HEK293T (cell line): ENCODE data around the gene SLC35B2.

Experiments used
- ARNT ChIP-seq: fragments of 450-650 bp; IDR thresholded peaks from 2 replicates; pipeline ENCODE4 v1.6.1; 2017; ENCODE audit warnings: mild to moderate bottlenecking
- BHLHE40 ChIP-seq: fragments of 450-650 bp; IDR thresholded peaks from 2 replicates; pipeline ENCODE4 v1.6.1; 2016; ENCODE audit warnings: mild to moderate bottlenecking, moderate library complexity, borderline replicate concordance
- CTBP1 ChIP-seq: fragments of 450-650 bp; IDR thresholded peaks from 2 replicates; pipeline ENCODE4 v1.6.1; 2016; ENCODE audit warnings: borderline replicate concordance
- ELF4 ChIP-seq: fragments of 450-650 bp; IDR thresholded peaks from 2 replicates; pipeline ENCODE4 v1.6.1; 2017; ENCODE audit warnings: antibody characterized with exemption
- FOXA1 ChIP-seq: fragments of 450-650 bp; IDR thresholded peaks from 2 replicates; pipeline ENCODE4 v1.6.1; 2016; ENCODE audit warnings: mild to moderate bottlenecking
- FOXK2 ChIP-seq: fragments of 450-650 bp; IDR thresholded peaks from 2 replicates; pipeline ENCODE4 v1.6.1; 2016; ENCODE audit warnings: mild to moderate bottlenecking
- FOXM1 ChIP-seq: fragments of 450-650 bp; IDR thresholded peaks from 2 replicates; pipeline ENCODE4 v1.6.1; 2017; ENCODE audit warnings: mild to moderate bottlenecking, borderline replicate concordance
- HDGF ChIP-seq: fragments of 450-650 bp; IDR thresholded peaks from 2 replicates; pipeline ENCODE4 v1.6.1; 2017; ENCODE audit warnings: antibody characterized with exemption, borderline replicate concordance
- NFRKB ChIP-seq: fragments of 450-650 bp; IDR thresholded peaks from 2 replicates; pipeline ENCODE4 v1.6.1; 2016; ENCODE audit warnings: mild to moderate bottlenecking, moderate library complexity
- SP1 ChIP-seq: fragments of 450-650 bp; IDR thresholded peaks from 2 replicates; pipeline ENCODE4 v1.6.1; 2017
- SUZ12 ChIP-seq: fragments of 450-650 bp; IDR thresholded peaks from 2 replicates; pipeline ENCODE4 v1.6.1; 2016; ENCODE audit warnings: mild to moderate bottlenecking
- TARDBP ChIP-seq: fragments of 450-650 bp; IDR thresholded peaks from 2 replicates; pipeline ENCODE4 v1.6.1; 2016
- ZNF384 ChIP-seq: fragments of 450-650 bp; IDR thresholded peaks from 2 replicates; pipeline ENCODE4 v1.6.1; 2016

DNA sequence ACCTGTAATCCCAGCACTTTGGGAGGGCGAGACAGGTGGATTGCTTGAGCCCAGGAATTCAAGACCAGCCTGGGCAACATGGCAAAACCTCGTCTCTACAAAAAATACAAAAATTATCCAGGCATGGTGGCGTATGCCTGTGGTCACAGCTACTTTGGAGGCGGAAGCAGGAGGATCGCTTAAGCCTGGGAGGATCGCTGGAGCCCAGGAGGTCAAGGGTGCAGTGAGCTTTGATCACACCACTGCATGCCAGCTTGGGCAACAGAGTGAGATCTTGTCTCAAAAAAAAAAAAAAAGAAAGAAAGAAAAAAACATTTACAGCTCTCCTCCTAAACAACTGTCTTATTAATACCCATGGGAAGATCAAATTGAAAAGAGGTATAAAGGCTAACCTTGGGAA is 49.4 kb downstream of the SLC35B2 start:
- TF ChIP-seq ZNF384 (no peak), SP1 (no peak), FOXM1 (no peak), SUZ12 (no peak), BHLHE40 (no peak), CTBP1 (no peak), TARDBP (no peak), HDGF (no peak), ELF4 (no peak), FOXK2 (no peak), FOXA1 (no peak), ARNT (no peak), NFRKB (no peak)
